Epidermal melanocyte (primary cell): Measurements from ENCODE around the gene TRIM31.
"Not testable (repeated sequence)": the region's sequence is repeated elsewhere in the genome, so short reads cannot be mapped to it uniquely, and the experiment has no call there.

ENCODE experiments used
- DNase-seq: peaks from one replicate; pipeline ENCODE4 v3.0.0; 2011; ENCODE audit warnings: low spot score; ENCODE audit not compliant: insufficient read length

TRIM31 gene

DNA sequence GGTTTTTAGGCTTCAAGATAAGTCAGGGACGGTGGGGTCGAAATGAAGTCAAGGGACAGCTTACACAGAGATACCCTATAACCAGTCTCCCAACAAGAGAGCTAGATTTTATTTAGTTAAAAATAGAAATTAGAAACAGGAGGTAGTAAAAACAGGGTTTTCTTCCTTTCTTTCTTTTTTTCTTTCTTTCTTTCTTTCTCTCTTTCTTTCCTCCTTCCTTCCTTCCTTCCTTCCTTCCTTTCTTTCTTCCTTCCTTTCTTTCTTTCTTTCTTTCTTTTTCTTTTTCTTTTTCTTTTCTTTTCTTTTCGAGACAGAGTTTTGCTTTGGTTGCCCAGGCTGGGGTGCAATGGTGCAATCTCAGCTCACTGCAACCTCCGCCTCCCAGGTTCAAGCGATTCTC lies 5.8 kb upstream of the TRIM31 start:
- DNase-seq = not testable (repeated sequence)

DNA sequence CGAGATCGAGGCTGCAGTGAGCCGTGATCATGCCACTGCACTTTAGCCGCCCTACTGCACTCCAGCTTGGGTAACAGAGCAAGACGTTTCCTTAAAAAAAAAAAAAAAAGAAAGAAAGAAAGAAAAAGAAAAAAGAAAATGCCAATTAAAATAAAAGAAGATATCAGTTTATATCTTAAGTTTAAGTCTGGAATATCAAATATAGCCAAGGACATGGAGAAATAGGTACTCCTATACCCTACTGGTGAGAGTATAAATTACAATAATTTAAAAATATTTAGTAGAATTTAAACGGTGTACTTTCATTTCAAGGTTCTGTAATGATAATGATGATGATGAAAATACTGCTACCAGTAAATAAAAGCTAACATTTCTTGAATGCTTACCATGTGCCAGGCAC lies 3.8 kb upstream of the TRIM31 start:
- DNase-seq = no peak

DNA sequence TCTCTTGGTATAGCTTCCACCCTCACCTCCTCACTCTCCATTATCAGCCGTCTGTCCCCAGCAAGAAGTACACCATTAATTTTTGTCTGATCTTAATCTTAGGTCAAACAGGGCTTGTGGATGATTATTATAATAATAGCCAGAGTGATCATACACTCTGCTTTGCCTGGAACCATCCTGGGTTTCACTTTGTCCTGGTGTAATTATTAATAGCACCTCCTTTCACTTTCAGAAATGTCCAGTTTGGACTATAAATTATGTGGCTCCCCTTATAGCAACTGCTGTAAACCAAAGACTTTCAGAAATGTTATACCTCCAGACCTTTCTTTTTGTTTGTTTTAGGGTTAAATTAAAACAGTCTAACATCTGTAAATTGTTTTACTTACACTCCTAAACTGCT lies 951 bp upstream of the TRIM31 start:
- no peak for DNase-seq

DNA sequence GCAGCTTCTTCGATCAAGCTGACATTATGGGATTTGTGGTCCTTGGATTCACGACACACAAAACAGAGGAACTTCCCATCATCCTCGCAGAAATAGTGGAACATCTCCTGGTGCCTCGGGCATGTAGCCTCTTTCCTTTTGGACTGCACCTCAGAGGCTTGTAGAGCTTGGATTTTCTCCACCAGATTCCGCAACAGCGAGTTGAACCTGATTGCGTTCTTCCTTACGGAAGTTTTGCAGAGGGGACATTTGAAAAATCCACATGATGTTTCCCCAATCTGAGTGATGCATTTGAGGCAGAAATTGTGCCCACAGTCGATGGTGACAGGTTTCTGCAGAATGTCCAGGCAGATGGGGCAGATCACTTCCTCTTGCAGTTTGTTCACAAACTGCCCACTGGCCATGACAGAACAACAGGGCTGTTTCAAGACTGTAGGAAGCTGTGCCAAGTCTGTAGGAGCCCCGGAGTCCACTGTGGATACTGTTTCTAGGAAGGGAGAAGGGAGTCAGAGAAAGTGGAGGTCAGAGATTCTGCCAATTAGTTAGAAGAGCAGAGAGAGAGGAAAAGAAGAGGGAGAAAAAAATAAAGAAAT lies 392 bp downstream of the TRIM31 start:
- no peak for DNase-seq

DNA sequence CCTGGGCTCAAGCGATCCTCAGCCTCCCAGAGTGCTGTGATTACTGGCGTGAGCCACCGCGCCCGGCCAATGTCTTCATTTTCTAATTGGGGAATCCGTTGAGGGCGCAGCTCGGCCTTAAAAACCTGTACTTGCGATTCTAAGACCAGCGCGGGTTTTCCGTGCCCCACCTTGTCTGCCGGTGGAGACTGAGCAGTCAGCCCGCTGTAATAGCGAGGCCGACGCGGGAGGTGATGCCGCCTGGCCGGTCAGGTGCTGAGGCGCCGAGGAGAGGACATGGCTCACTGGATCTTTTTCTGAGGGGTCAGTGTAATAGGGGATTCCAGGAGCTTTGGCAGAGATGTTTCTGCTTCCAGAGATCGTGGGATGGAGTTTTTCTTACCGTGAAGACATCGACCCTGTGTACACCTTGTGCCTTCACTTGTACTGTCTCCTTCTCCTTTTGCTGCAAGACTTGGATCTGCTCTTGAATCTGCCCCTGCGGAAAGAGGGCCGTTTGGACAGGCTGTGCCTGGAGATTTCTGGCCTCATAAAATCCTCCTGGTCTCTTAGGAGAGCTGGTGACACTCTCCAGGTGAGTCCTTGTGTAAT lies 1.5 kb downstream of the TRIM31 start:
- DNase-seq = no peak

DNA sequence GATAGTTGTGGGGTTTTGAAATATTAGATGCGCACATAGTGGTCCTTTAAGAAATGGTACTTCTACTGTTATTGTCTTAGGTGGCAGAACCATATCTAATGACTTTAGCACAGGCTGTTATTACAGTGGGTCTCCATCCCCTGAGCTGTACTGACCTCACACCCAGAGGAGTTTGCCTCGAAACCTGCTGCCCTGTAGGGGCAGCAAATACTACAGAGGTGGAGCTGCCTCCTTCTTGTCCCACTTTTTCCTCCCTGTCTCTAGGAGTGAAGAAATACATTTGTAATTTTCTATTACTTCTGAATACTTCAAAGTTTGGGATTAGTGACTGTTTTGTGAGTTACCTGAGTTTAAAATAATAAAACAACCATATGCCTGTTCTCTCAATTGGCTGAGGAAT lies 8.2 kb downstream of the TRIM31 start:
- no peak for DNase-seq

DNA sequence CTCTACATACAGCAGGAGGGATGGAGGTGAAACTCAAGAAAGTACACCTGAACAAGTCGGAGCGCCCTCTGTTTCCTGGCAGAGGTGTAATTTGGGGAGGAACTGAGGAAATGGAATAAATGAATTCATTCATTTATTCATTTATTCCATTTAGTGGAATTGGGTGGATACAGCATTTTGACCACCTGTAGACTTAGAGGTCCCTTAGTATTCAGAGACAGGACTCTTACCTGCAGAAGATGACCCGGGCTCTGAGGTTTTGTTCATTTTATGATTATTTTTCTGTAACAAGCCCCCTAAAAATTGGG lies 9.1 kb downstream of the TRIM31 start:
- DNase-seq = no peak

DNA sequence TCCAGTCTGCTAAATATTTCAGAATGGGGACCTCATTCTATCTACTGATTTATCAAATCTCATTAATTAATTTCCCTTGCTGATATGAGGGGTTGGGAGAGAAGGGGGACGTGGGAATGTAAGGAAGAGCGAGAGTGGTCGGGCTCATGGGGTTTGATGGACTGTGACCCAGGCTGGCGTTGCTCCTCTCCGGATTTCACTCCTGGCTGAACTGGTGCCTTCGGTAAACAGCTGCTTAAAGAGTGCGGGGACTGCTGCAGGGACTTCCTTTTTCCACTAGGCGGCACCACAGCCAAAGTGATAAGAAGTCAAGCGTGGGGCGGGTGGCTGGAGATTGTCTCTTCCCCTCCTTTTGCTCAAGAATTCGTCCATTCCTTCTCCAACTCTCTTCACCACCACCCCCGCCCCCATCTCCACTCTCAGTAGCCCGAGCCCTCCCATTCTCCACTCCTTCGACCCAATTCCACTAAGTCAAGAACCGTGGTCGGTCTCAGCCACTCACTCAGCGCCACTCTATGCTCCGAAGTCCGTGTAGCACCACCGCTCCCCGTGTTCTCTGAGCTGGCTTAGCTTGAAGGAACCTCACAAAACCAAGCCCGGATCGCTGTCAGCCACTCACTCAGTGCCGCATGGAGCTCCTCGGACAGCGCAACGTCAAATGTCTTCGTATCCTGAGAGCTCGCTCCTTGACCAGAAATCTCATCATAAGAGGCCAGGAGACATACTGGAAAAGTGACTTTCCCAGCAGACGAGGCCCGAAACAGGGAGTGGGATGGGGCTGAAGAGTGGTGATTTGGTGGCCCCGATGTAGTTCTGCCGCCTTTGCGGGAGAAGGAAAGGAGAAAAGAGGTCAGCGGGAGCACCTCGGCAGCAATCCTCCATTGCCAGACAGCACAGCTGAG lies 9.7 kb downstream of the TRIM31 start:
- peak; percentile 81 for DNase-seq

DNA sequence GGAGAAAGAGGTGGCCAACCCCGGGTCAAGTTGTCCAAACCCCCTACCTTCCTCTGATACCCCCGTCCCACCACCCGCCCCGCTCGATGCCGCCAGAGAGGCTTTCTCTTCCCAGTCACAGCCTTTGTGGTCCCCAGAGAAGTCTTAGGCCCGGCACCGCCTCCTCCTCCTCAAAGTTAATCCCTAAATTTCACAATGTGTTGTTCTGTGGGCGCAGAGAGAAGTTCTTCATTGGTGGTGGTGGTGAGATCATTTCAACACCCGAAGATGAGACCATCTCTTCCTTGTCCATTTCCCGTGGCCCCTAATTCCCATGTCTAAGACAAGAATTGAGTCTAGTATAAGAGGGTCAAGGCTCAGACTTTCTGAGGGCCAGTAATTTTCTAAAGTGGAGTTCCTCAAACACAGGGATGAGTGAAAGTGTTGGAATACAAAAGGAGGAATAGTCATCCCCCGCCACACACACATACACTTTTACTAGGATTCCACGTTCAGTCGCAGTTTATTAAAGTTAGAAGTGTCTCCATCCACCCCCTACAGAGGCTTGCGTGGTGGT lies 10.4 kb downstream of the TRIM31 start:
- no peak for DNase-seq

DNA sequence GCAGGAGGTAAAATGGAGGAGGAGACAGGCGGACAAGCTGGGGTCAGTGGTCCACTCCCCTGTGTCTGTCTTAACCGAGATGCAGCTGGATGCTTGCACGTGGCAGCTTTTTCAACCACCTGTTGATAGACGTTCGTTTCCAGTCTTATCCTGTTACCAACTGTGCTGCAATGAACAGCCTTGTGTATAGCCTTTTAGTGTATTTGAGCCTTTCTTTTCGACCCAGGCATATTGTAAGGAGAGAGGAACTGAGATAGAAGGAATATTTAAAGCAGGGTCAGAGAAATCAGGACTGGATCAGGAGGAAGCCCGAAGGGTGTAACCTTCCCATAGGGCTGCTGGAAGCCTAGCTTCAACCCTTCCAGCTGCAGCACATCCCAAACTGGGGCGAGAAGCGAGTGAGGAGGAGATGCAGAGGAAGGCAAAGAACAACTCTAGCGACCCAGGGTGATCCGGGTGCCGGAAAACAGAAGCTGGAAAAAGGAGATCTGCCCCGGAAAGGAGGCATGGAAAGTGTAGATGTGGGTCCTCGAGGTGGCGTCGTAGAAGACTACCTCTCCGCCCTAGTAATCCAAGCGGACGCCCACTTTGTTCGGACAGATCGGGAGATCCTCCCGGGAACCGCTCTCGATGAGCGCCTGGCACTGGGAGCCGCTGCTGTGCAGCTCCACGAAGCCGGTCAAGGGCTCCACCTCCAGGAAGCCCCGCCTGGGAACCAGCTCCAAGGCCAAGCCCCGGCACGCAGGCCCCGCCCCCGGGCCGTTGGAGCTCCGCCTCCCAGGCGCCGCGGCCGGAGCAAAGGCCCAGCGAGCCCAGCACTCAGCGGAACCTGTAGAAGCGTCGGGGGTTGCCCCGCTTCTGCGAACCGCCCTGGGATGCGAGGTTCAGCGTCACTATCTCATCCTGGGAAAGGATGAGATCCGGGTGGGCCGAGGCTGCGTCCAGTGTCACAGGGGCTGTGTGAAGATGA lies 11.2 kb downstream of the TRIM31 start:
- DNase-seq = peak; percentile 86

DNA sequence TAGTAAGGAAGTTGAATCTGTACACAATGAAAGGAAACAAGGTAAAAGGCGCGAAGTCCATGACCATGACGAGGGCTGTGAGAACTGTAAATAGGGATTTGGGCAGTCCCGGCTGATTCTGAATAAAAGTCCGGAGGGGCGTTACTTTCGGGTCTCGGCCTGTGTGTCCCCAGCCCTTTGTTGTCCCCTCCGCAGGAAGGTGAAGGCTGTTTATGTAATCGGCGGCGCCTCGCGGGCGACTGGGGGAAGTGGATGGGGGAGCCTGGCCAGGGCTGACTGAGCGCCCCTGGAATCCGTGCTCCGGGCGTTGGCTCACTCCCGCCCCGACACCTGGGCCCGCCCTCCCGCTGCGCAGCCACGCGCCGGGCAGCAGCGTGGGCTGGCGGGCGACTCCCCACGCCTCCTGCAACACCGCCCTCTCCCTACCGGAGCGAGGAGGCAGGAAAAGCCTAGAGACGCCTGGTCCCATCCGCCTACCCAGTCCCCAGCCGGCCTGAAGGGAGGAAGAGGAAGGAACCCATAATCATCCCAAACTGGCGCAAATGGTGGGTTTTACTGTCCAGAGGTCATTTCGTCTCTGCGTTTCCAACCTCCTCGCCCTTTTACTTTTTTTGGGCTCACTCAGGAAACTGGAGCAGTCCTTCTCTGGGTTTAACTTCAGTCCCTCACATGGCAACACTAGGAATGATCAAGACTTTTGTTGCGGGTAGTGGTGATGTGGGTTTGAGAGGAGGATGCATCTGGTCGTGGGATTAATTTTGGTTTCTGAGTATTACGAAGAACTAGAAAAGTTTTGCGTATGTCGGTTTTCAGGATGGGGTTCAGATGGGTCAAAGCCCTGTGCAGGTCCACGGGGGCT lies 12.1 kb downstream of the TRIM31 start:
- DNase-seq = no peak

DNA sequence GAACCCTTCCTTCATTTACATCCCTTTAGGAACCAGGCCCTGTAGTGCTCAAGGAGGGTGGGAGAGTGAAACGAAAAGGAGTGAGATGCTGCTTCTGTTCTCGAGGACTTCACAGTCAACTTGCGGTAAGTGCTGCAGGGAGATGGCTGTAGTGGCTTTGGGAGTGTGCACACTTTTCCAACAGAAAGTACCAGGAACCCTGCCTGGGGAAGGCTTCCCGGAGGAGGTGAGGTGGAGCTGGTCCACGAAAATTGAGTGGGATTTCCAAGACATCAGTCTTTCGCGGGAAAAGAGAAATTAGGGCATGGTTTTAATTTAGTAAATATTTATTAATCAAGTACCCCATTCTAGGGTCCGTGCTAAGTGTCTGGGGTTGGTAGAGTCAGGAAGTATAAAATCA lies 12.7 kb downstream of the TRIM31 start:
- no peak for DNase-seq

DNA sequence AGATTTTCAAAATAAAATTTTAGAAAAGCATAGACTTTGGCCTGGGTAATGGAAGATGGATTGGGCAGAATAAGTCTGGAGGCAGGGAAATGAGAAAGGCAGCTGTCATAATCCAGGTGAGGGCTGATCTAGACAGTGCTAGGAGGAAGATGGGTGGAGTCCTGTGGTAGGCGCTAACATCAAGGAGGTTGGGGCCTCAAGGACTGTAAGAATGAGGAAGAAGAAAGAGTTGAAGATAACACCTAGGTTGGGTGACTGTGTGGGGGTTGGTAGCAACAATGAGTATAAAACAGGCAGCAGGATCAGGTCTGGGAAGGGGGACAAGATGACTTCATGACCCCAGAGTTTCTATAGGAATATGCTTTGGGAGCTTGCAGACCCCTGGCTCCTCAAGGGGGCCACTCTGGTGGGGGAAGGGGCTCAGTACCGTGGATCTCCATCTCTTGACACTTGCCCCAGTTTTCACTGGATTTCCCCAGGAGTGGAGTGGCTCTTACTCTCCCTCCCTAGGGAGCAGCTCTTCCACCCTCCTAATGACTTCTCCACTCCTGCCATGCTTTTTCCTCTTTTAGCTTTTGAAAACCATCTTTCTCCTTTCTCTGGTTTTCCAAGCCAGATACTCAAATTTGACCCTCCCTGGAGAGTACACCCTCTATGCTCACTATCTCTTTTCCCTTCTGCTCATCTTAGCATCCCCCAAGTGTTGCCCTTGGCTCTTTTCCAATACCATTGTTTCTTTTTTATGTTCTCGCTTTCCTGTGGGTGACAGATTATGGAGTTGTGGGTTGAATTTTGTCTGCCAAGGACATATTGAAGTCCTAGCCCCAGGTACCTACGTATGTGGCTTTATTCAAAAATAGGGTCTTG lies 14.8 kb downstream of the TRIM31 start:
- no peak for DNase-seq

DNA sequence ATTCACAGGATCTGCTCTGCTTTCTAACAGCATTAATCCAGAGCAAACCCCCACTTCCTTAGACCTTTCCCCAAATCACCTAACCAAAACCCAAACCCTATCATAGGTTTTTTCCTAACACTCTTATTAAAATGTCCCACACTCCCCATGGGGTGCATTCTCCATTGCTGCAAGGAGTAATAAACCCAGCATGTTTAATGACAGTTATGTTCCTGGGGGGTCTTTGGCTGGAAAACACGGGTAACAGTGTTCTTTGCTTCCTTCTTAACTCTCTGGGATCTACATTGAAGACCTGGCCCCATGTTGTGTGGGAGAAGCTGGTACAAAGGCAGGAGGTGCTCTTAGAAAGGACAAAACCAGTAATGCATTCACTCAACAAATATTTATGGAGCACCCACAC lies 16.1 kb downstream of the TRIM31 start:
- no peak for DNase-seq

DNA sequence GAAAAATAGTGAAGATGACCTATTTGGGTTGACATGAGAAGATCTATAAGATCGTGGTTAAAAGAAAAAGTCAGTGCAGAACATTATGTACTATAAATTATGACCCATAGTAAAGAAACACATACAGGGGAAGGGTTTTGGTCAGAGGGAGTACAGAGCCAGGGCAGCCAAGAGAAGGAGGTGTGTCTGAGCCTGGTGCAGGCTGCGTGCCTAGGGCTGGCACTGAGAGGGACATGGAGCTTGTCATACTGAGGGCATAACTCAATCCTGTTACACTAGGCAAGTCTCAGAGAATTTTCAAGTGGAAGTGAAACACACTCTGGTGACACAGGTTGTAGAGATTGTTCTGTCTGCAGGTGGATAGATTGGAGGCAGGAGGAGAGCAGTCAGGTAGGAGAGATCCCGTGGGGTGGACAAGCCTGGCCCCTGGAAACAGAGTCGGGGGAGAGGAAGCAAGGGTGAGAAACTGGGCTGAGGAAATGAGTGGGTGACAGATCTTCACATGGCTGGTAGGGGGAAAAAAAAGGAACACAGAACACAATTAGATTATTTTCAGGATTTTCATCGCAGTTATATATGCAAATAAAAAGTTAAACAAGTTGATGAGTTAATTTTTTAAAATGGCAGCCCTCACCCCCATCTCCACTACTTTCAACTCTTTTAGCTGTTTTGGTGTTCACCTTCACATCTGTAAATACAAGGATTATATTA lies 18.8 kb downstream of the TRIM31 start:
- no peak for DNase-seq

DNA sequence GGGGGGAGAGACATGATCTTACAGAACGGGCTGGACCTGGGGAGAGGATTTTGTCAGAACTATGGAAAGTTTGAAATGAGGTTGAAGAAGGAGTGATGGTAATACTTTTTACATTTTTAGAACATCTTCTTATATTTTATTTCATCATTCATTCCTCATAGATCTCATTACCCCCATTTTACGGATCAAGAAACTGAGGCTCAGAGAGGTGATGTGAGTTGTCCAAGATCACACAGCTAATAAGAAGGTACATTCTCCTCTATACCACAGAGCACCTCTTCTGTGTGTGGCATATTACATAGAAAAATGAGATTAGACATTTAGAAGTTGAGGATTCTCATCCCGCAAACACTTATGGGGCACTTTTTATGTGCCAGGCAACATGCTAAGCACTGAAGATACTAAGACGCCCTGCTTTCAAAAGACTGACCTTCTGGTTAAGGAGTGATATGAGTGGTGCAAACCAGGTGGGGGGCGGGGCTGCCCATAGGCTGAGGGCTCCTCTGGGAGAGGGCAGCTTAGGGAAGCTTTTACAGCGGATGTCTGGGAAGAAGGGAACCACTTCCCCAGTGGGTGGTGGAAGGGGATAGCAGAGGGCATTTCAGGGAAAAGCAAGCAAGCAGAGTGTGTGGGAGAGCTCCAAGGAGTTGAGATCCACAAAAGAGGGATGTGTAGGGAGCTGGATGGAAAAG lies 19.9 kb downstream of the TRIM31 start:
- DNase-seq = no peak

DNA sequence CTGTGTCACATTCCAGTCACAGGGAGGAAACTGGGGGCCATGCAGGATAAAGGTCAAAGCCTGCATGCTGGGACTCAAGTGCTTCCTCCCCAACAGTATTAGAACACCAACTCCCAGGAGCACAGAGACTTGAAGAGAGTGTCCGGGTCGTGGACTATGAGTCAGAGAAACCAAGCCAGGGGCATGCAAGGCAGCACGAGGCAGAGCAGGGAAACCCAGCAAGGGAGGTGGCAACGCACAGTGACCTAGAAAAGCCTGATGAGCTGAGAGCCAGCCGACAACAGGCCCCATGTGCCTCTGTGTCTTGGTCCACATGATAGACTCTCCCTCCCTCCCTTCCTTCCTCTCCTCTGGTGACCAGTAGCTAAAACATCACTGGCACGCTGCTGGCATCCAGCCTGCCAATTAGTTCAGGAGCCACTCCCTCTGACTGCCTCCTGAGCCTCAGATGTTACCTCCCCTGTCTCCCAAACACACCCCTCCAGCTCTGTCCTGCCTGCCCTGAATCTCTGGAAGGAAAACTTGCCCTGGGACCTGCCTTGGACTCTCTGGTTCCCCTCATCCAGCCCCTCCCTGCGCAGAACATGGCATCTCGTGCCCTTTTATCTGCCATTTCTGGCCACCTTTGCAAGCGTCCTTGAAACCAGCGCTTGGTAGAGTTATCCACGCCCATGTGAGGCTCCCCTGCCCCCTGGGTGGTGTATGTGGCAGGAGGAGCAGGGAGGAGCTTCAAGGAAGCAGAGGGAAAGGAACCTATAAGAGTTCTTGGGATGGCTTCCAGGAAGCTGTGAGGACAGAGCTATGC lies 21.1 kb downstream of the TRIM31 start:
- no peak for DNase-seq
